Neural progenitor cell (in vitro differentiated cells): ENCODE measurements around the gene FADS1. TPM values are rescaled to one million over a fixed set of nuclear protein-coding genes. Genes with fewer than 3 reads are reported as not detected.

ENCODE experiments used
- DNase-seq: peaks from one replicate; pipeline ENCODE4 v3.0.0-alpha.2; 2016; ENCODE audit warnings: low spot score
- H2AFZ ChIP-seq: fragments of 200-600 bp; sonication (generic); replicated peaks from 2 replicates; pipeline ENCODE4 v1.6.1; 2016; ENCODE audit warnings: antibody characterized with exemption
- H3F3A ChIP-seq: fragments of 200-600 bp; sonication (generic); 2 replicates; pipeline ENCODE4 v1.6.1; 2016; ENCODE audit warnings: antibody characterized with exemption, low read depth
- H3K27ac ChIP-seq: fragments of 200-600 bp; sonication (generic); 2 replicates; pipeline ENCODE4 v1.5.1; 2016; ENCODE audit warnings: mild to moderate bottlenecking
- H3K27me3 ChIP-seq: fragments of 200-600 bp; sonication (generic); 2 replicates; pipeline ENCODE4 v1.6.1; 2016; ENCODE audit warnings: mild to moderate bottlenecking, moderate library complexity
- H3K36me3 ChIP-seq: fragments of 200-600 bp; sonication (generic); 2 replicates; pipeline ENCODE4 v1.5.1; 2016
- H3K4me1 ChIP-seq: fragments of 200-600 bp; sonication (generic); 2 replicates; pipeline ENCODE4 v1.6.1; 2016; ENCODE audit warnings: mixed run types
- H3K4me2 ChIP-seq: fragments of 200-600 bp; sonication (generic); 2 replicates; pipeline ENCODE4 v1.6.1; 2016
- H3K4me3 ChIP-seq: fragments of 200-600 bp; sonication (generic); 2 replicates; pipeline ENCODE4 v1.5.1; 2016
- H3K79me2 ChIP-seq: fragments of 200-600 bp; sonication (generic); 2 replicates; pipeline ENCODE4 v1.6.1; 2016; ENCODE audit warnings: low read depth
- H3K9ac ChIP-seq: fragments of 200-600 bp; sonication (generic); 2 replicates; pipeline ENCODE4 v1.6.1; 2016
- H3K9me3 ChIP-seq: fragments of 200-600 bp; sonication (generic); 2 replicates; pipeline ENCODE4 v1.5.1; 2016; ENCODE audit warnings: low read depth
- H4K20me1 ChIP-seq: fragments of 200-600 bp; sonication (generic); 2 replicates; pipeline ENCODE4 v1.6.1; 2016; ENCODE audit warnings: low read depth
- H3K27ac Mint-ChIP-seq: 3 replicates; pipeline ENCODE4 v1.8.0; 2021; ENCODE audit warnings: mixed read lengths
- H3K27me3 Mint-ChIP-seq: 2 replicates; pipeline ENCODE4 v1.8.0; 2022; ENCODE audit warnings: low read depth, mild to moderate bottlenecking, inconsistent platforms, moderate library complexity, mixed read lengths; ENCODE audit not compliant: insufficient read depth
- H3K36me3 Mint-ChIP-seq: 3 replicates; pipeline ENCODE4 v1.8.0; 2021; ENCODE audit warnings: mixed read lengths
- H3K4me1 Mint-ChIP-seq: 3 replicates; pipeline ENCODE4 v1.8.0; 2021; ENCODE audit warnings: mixed read lengths
- H3K4me3 Mint-ChIP-seq: 3 replicates; pipeline ENCODE4 v1.8.0; 2021; ENCODE audit warnings: mild to moderate bottlenecking, moderate library complexity, mixed read lengths
- H3K9me3 Mint-ChIP-seq: 3 replicates; pipeline ENCODE4 v1.8.0; 2020; ENCODE audit warnings: mixed read lengths
- EZH2 ChIP-seq: fragments of 200-600 bp; sonication (generic); IDR thresholded peaks from 2 replicates; pipeline ENCODE4 v1.6.1; 2017; ENCODE audit warnings: antibody characterized with exemption, mild to moderate bottlenecking, moderate library complexity
- EZH2phosphoT487 ChIP-seq: fragments of 200-600 bp; sonication (generic); IDR thresholded peaks from 2 replicates; pipeline ENCODE4 v1.6.1; 2017; ENCODE audit warnings: antibody characterized with exemption
- total RNA-seq: library from RNA; depleted of rRNA; stranded (reverse); fragments of >200 nt; gene quantifications from 2 replicates; pipeline ENCODE4 v1.2.3, GENCODE V29; 2015; ENCODE audit warnings: low replicate concordance
- TF ChIP-seq, protein P1 (sequence below): fragments of 200-600 bp; sonication (generic); IDR thresholded peaks from 2 replicates; pipeline ENCODE4 v1.5.1; 2017; ENCODE audit warnings: antibody characterized with exemption, mild to moderate bottlenecking

FADS1 gene
- total RNA-seq, 1 donor from 2014 or later = 163 TPM

DNA sequence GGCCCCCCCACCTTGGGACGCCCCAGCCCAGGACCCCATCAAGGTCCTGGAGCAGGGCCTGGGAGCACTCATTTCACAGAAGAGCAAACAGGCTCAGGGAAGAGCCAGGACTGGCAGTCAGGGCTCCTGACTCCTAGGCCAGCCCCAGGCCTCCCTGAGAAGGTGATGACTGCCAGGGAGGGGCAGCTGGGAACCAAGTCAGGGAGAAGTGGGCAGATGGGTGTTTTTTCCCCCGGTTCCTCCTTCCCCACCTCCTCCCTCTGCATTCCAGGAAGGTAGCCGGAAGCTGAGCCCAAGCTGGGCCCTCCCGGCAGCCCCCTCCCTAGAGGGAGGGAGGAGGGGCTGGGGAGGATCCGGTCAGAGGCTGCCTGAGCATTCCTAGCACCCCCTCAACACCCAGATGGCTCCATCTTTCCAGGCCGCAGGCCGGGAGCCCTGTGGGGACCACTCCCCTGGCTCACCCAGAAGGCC lies 44.8 kb downstream of the FADS1 start:
- DNase-seq = peak; percentile 59
- H3K4me1 ChIP-seq = peaks cover 10% of the 10 kb centered on the region
- peaks cover 2% of the 10 kb centered on the region for H3K27me3 Mint-ChIP-seq
- no peaks in the 10 kb centered on the region for H4K20me1 ChIP-seq
- H3K79me2 ChIP-seq = no peaks in the 10 kb centered on the region
- peaks cover 27% of the 10 kb centered on the region for H3K4me1 Mint-ChIP-seq
- no peaks in the 10 kb centered on the region for H3K9me3 Mint-ChIP-seq
- peak overlapping the region; percentile 53 for H3K27ac Mint-ChIP-seq
- no peak overlapping the region for H3K4me2 ChIP-seq
- no peak overlapping the region for H3K4me3 ChIP-seq
- H3K36me3 Mint-ChIP-seq = no peaks in the 10 kb centered on the region
- H3F3A ChIP-seq = no peaks in the 10 kb centered on the region
- TF ChIP-seq, protein P1, sequence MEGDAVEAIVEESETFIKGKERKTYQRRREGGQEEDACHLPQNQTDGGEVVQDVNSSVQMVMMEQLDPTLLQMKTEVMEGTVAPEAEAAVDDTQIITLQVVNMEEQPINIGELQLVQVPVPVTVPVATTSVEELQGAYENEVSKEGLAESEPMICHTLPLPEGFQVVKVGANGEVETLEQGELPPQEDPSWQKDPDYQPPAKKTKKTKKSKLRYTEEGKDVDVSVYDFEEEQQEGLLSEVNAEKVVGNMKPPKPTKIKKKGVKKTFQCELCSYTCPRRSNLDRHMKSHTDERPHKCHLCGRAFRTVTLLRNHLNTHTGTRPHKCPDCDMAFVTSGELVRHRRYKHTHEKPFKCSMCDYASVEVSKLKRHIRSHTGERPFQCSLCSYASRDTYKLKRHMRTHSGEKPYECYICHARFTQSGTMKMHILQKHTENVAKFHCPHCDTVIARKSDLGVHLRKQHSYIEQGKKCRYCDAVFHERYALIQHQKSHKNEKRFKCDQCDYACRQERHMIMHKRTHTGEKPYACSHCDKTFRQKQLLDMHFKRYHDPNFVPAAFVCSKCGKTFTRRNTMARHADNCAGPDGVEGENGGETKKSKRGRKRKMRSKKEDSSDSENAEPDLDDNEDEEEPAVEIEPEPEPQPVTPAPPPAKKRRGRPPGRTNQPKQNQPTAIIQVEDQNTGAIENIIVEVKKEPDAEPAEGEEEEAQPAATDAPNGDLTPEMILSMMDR = no peak
- no peak for TF ChIP-seq EZH2
- TF ChIP-seq EZH2phosphoT487 = no peak
- H3K4me3 Mint-ChIP-seq = no peak overlapping the region
- no peak overlapping the region for H2AFZ ChIP-seq
- H3K9me3 ChIP-seq = no peaks in the 10 kb centered on the region
- no peak overlapping the region for H3K9ac ChIP-seq
- H3K27me3 ChIP-seq = no peaks in the 10 kb centered on the region
- H3K27ac ChIP-seq = no peak overlapping the region
- no peaks in the 10 kb centered on the region for H3K36me3 ChIP-seq

DNA sequence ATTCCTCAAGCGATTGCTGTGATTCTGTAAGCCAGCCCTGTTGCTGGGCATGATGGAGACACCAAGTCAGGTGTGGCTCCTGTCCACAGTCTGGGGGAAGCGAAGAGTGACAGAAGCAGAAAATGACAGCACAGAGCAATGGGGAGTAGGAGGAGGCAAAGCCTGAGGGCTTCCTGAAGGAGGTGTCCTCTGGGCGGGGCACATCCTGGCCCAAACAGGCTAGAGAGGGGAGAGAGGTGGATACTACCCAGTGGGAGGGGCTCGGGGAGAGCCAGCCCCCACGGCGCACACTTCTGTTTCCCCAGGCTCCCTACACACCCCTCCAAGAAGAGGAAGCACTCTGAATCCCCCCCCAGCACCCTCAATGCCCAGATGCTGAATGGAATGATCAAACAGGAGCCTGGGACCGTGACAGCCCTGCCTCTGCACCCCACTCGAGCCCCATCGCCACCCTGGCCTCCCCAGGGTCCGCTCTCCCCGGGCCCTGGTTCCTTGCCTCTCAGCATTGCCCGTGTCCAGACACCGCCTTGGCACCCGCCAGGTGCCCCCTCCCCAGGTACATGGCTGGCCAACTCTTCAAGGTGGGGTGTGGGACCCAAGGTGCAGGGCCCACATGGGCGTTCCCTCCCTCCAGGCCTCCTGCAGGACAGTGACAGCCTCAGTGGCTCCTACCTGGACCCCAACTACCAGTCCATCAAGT lies 45.5 kb downstream of the FADS1 start:
- Histone ChIP-seq H3K4me3 (no peak overlapping the region), H3K9ac (no peak overlapping the region), H3K36me3 (no peaks in the 10 kb centered on the region), H3K9me3 (no peaks in the 10 kb centered on the region), H2AFZ (no peak overlapping the region), H3K27me3 (no peaks in the 10 kb centered on the region), H3K27ac (no peak overlapping the region), H4K20me1 (no peaks in the 10 kb centered on the region), H3F3A (no peaks in the 10 kb centered on the region), H3K4me2 (no peak overlapping the region), H3K79me2 (no peaks in the 10 kb centered on the region), H3K4me1 (peaks cover 10% of the 10 kb centered on the region)
- peak overlapping the region; percentile 23 for H3K4me3 Mint-ChIP-seq
- peaks cover 2% of the 10 kb centered on the region for H3K27me3 Mint-ChIP-seq
- H3K27ac Mint-ChIP-seq = no peak overlapping the region
- no peaks in the 10 kb centered on the region for H3K9me3 Mint-ChIP-seq
- TF ChIP-seq, protein P1 = no peak
- TF ChIP-seq EZH2 (no peak), EZH2phosphoT487 (no peak)
- peaks cover 28% of the 10 kb centered on the region for H3K4me1 Mint-ChIP-seq
- no peak for DNase-seq
- H3K36me3 Mint-ChIP-seq = no peaks in the 10 kb centered on the region

DNA sequence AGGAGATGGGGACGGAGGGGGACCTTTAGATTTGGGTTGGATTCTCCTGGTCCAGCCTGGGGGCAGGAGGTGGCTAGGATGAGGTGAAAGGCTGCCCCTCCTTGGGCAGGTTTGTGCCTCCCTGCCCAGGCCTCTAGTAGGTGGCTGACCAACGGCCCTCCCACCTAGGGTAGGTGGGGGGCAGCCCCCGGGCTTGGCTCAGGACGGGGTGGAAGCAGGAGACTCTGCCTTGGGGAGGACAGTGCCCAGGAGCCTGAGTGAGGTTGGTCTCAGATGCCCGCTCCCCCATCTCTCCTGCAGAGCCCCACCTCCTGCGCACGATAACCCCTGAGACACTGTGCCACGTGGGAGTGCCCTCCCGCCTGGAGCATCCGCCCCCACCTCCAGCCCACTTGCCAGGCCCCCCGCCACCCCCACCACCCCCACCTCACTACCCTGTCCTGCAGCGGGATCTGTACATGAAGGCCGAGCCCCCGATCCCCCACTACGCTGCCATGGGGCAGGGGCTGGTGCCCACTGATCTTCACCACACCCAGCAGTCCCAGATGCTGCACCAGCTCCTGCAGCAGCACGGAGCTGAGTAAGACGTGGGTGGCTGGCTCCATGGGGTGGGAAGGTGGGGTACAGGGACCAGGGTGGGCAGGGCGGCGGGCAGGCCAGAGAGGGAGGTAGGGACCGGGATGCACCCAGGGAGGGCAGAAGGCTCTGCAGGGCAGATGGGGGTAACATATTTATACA lies 46.7 kb downstream of the FADS1 start:
- Mint-ChIP-seq H3K27me3 (peaks cover 5% of the 10 kb centered on the region), H3K9me3 (no peaks in the 10 kb centered on the region), H3K27ac (no peak overlapping the region), H3K4me3 (no peak overlapping the region), H3K36me3 (no peaks in the 10 kb centered on the region), H3K4me1 (peaks cover 28% of the 10 kb centered on the region)
- TF ChIP-seq EZH2phosphoT487 = no peak
- H4K20me1 ChIP-seq = no peaks in the 10 kb centered on the region
- peak overlapping the region; percentile 32 for H3K9ac ChIP-seq
- H3K36me3 ChIP-seq = no peaks in the 10 kb centered on the region
- DNase-seq = no peak
- H3K4me3 ChIP-seq = no peak overlapping the region
- peak overlapping the region; percentile 13 for H3K4me2 ChIP-seq
- no peak overlapping the region for H2AFZ ChIP-seq
- H3K9me3 ChIP-seq = no peaks in the 10 kb centered on the region
- H3K4me1 ChIP-seq = peaks cover 10% of the 10 kb centered on the region
- H3K27me3 ChIP-seq = no peaks in the 10 kb centered on the region
- no peaks in the 10 kb centered on the region for H3F3A ChIP-seq
- no peak overlapping the region for H3K27ac ChIP-seq
- no peaks in the 10 kb centered on the region for H3K79me2 ChIP-seq
